ENCODE results near the gene KDM4B. TPM values are rescaled to one million over a fixed set of nuclear protein-coding genes. Genes with fewer than 3 reads are reported as not detected.

KDM4B gene
- total RNA-seq, 1 donor from 2014 or later, result 39.0 TPM

DNA sequence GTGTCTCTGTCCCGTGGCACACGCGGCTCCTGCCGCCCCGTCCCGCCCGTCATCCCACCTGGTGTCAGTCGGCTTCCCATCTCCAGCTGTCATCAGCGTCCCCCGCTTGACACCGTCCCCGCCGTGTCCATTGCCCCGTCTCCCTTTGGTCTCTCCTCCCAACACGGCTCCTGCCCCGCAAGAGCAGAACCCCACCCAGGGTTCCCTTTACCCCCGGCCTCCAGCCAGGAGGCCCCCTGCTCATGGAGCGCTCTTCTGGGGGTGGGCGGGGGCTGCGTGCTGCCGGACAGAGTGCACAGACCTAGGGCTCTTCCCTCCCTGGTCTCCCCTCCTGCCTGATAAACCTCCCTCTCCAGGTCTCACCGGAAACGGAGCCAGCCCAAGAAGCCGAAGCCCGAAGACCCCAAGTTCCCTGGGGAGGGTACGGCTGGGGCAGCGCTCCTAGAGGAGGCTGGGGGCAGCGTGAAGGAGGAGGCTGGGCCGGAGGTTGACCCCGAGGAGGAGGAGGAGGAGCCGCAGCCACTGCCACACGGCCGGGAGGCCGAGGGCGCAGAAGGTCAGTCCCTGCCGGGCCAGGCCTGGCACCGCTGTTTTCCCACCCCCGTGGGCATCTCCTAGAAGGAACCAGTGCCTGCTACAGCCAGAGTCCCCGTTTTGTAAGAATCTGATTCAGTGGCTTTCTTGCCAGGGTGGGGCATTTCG lies 150.5 kb downstream of the KDM4B start:
- ATAC-seq (no peak), DNase-seq (no peak)
- TF ChIP-seq, protein P1, sequence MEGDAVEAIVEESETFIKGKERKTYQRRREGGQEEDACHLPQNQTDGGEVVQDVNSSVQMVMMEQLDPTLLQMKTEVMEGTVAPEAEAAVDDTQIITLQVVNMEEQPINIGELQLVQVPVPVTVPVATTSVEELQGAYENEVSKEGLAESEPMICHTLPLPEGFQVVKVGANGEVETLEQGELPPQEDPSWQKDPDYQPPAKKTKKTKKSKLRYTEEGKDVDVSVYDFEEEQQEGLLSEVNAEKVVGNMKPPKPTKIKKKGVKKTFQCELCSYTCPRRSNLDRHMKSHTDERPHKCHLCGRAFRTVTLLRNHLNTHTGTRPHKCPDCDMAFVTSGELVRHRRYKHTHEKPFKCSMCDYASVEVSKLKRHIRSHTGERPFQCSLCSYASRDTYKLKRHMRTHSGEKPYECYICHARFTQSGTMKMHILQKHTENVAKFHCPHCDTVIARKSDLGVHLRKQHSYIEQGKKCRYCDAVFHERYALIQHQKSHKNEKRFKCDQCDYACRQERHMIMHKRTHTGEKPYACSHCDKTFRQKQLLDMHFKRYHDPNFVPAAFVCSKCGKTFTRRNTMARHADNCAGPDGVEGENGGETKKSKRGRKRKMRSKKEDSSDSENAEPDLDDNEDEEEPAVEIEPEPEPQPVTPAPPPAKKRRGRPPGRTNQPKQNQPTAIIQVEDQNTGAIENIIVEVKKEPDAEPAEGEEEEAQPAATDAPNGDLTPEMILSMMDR (IDR thresholded peaks at IDR 0.05), result no peak
- Histone ChIP-seq H3K27ac (no peak overlapping the region), H3K36me3 (peaks cover 30% of the 10 kb centered on the region), H3K27me3 (no peaks in the 10 kb centered on the region), H3K4me1 (no peaks in the 10 kb centered on the region), H3K4me3 (no peak overlapping the region), H3K9me3 (no peaks in the 10 kb centered on the region)
- intact Hi-C loops (cut with DNase I), result no loop called here

DNA sequence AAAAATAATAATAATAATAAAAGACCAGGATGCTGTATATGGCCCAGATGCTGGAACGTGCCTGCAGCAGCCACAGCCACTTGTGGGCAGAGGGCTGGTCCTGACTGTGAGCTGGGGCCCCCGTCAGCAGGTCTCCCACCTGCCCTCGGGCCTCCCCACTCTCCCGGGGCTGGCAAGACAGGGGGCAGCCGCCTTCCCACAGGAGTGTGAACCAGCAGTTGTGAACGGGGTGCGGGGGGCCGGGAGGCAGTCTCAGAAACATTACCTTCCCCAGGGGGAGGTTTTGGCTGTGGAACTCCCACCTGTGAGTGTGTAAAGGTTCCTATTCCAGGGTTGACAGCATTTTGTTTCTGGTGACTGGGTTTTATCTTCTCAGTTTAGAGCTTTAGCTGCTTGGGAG lies 151.4 kb downstream of the KDM4B start:
- DNase-seq (no peak), ATAC-seq (no peak)
- no peaks in the 10 kb centered on the region for H3K27me3 ChIP-seq
- TF ChIP-seq, protein P1 (IDR thresholded peaks at IDR 0.05), result no peak
- H3K27ac ChIP-seq, result no peak overlapping the region
- no peaks in the 10 kb centered on the region for H3K4me1 ChIP-seq
- H3K9me3 ChIP-seq, result no peaks in the 10 kb centered on the region
- H3K36me3 ChIP-seq, result peaks cover 30% of the 10 kb centered on the region
- intact Hi-C loops (cut with DNase I), result no loop called here
- H3K4me3 ChIP-seq, result no peak overlapping the region

DNA sequence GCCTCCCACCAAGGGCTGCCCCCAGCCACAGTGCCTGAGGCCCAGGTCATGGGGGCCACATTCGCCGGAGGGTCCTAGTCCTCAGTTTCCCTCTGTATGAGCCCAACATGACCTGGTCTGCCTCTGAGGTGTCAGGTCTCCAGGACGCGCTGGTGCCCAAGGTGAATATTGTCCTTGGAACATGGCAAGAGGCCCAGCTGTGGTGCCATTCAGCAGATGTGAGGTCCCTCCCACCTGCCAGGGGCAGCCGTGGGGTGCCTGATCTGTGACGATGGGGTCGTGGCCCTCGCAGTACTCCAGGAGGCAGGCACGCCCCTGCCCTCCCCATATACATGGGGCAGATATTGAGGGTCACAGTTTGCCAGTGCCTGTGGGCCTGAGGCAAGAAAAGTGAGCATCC lies 151.9 kb downstream of the KDM4B start:
- Histone ChIP-seq H3K4me1 (no peaks in the 10 kb centered on the region), H3K27me3 (no peaks in the 10 kb centered on the region), H3K9me3 (no peaks in the 10 kb centered on the region), H3K36me3 (peaks cover 30% of the 10 kb centered on the region), H3K4me3 (no peak overlapping the region), H3K27ac (no peak overlapping the region)
- intact Hi-C loops (cut with DNase I), result no loop called here
- DNase-seq (no peak), ATAC-seq (no peak)
- TF ChIP-seq, protein P1 (IDR thresholded peaks at IDR 0.05), result no peak

DNA sequence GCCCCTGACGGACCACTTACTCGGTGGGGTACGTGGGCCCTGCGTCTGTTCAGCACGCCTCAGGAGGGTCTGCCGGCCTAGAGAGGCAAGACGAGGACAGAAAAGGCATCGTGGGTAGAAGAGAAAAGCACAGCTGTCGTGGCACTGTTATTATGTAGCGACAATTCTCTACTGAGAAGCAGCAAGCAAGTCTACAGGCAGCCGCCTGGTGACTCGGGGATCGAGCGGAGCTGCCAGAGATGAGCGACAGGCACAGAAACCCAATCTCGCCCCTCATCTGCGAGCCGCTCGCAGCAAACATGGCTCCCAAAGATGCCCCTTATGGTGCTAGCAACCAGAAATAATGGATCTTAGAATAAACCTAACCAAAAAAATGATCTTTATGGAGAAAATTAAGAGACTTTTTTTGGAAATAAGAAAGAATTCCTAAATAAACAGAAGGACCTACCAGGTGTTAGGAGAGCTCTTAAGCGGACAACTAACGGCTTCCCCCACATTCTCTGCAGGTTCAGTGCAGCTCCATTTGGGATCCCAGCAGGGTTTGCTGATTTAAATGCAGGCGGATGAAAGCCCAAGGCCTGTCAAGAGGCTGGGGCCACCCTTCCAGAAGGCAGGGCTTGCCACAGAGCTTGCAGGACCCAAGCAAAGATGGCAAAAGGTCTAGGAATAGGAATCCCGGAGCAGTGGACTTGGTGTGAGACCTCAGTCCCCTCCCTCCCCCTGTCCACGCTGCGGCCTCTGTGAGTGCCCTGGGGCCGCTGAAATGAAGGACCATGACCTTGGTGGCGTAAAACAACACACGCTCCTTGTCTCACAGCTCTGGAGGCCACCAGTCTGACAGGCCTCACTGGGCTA lies 152.6 kb downstream of the KDM4B start:
- DNase-seq (no peak), ATAC-seq (no peak)
- TF ChIP-seq, protein P1 (IDR thresholded peaks at IDR 0.05), result no peak
- Histone ChIP-seq H3K4me3 (no peak overlapping the region), H3K27me3 (no peaks in the 10 kb centered on the region), H3K4me1 (no peaks in the 10 kb centered on the region), H3K27ac (no peak overlapping the region), H3K9me3 (no peaks in the 10 kb centered on the region), H3K36me3 (peaks cover 30% of the 10 kb centered on the region)
- intact Hi-C loops (cut with DNase I), result no loop called here

DNA sequence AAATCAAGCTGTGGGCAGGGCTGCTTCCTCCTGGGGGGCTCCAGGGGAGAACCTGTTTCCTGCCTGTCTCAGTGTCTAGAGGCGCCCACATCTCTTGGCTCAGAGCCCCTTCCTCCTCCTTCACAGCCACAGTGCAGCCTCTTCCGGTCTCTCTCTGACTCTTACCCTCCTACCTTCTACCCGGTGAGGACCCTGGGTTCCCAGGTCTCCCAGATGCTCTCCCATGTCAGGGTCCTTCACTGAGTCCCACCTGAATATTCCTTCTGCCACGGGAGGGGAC lies 153.1 kb downstream of the KDM4B start:
- H3K4me3 ChIP-seq, result no peak overlapping the region
- TF ChIP-seq, protein P1 (IDR thresholded peaks at IDR 0.05), result no peak
- intact Hi-C loops (cut with DNase I), result no loop called here
- peaks cover 30% of the 10 kb centered on the region for H3K36me3 ChIP-seq
- ATAC-seq, result no peak
- H3K27ac ChIP-seq, result no peak overlapping the region
- no peaks in the 10 kb centered on the region for H3K4me1 ChIP-seq
- H3K9me3 ChIP-seq, result no peaks in the 10 kb centered on the region
- H3K27me3 ChIP-seq, result no peaks in the 10 kb centered on the region
- DNase-seq, result no peak

Data from upper lobe of right lung (tissue), 1 donor.